Esophagus muscularis mucosa (tissue), 4 donors: ENCODE data around the gene PRDX3.

Source experiments
- CTCF ChIP-seq, 3 experiments: fragments of 200-600 bp in 2 of 3; fragments of 450-650 bp in 1 of 3; sonication (generic) in 2 of 3; IDR thresholded peaks; one replicate each; pipeline ENCODE4 v1.5.1; 2017 to 2019; ENCODE audit warnings: antibody characterized with exemption in 3 of 3, mild to moderate bottlenecking in 2 of 3, moderate library complexity in 1 of 3
- EP300 ChIP-seq: sonication (generic); formaldehyde crosslinking; IDR thresholded peaks from one replicate; pipeline ENCODE4 v1.6.1; 2017; ENCODE audit warnings: antibody characterized with exemption
- POLR2A ChIP-seq: fragments of 450-650 bp; IDR thresholded peaks from one replicate; pipeline ENCODE4 v1.6.1; 2017; ENCODE audit warnings: antibody characterized with exemption, moderate library complexity, mild to moderate bottlenecking, low read depth

- TF ChIP-seq POLR2A (no peak), EP300 (no peak), CTCF (IDR thresholded peaks at IDR 0.05) (no peak)
Measured at GRCh38 chr10:119211176-119211575, 32.6 kb upstream of the PRDX3 start.
